SW 1271 (cell line): Measurements from ENCODE around the gene CCNL2.
"Not testable (repeated sequence)": the region's sequence is repeated elsewhere in the genome, so short reads cannot be mapped to it uniquely, and the experiment has no call there.

Experiments
- DNase-seq, 2 experiments: peaks; one replicate each; lab custom pipeline; 2025; lab: John Stamatoyannopoulos, UW

CCNL2 gene

DNA sequence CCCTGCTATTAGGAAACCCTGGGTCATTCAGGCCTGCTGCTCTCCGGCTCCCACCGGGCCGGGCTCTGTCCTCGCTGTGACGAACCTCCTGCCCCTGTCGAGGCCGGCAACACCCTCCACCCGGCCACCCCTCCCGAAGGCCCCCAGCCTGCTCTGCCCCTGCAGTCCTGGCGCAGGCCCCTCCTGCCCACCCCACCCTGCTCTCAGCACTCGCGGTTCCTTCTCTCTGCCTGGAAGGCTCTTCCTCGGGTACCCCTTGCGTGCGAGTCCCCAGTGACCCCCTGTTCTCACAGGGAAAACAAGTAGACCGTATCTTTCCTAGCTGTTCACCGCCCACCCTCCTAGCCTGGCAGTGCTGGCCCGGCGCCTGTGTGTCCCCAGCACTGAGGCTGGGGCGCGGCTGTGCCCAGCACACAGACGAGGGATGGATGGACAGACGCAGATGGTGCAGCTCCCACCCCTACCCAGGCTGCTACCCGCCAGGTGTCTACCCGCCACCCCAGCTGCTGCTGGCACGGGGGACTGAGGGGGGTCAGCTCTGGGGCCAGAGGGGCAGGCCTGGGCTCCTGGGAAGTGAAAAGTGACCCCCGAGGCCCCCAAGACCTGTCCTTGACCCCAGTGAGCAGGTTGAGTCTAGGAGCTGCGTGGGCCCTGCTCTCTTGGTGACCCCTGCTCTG, 33.3 kb upstream of the CCNL2 start:
- DNase-seq, result no peak

GRCh38 chr1:1431845-1432273, 32.7 kb upstream of the CCNL2 start:
- no peak for DNase-seq

DNA sequence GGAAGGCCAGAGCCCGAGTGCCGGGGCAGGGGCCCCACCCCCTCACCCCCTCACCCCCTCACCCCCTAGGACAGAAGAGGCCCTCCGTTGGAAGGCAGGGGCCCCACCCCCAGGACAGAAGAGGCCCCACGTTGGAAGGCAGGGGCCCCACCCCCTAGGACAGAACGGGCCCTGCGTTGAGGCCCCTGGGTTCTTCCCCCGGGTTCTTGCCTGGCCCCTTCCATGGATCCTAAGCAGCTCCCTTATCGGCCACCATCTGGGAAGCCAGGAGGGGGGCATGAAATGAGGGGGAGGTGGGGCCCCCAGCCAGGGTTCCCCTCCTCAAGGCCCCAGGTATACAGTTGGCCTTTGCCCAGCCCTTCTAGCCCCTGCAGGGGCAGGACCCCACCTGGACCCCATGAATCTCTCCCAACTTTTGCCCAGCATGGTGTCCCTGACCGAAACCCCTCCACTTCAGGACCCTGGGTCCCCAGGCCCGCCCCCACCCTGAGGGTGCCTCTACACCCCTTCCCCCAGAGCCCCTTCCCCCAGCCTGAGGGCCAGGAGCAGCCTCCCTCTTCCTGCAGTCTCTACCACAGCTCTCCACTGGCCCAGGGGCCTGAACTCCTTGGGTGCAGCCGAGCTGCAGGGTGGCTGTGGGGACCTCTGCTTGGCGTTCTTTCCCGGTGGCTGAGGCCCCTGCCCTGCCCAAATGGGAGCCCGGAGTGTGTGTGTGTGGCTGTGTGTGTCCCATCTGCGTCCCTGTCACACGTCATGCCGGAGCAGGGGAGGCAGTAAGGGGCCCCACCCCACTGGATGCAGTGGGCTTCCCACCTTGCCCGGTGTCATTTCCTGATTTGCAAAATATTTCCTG, 32.1 kb upstream of the CCNL2 start:
- no peak for DNase-seq

- DNase-seq, result no peak
Measured at GRCh38 chr1:1430114-1430982, 31.2 kb upstream of the CCNL2 start.

DNA sequence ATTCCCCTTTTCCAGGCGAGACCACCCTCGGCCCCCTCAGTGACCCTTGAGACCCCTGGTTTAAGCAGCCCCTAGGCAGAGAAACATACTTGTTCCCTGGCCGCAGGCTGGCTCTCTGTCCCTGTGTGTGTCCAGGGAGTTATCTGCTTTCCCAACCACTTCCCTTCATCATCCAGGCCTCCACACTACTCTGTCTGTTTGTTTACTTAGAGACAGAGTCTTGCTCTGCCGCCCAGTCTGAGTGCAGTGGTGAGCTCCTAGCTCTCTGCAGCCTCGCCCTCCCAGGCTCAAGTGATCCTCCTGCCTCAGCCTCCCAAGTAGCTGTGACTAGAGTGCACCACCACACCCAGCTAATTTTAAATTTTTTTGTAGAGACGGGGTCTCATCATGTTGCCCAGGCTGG, 30.5 kb upstream of the CCNL2 start:
- DNase-seq, result no peak

DNA sequence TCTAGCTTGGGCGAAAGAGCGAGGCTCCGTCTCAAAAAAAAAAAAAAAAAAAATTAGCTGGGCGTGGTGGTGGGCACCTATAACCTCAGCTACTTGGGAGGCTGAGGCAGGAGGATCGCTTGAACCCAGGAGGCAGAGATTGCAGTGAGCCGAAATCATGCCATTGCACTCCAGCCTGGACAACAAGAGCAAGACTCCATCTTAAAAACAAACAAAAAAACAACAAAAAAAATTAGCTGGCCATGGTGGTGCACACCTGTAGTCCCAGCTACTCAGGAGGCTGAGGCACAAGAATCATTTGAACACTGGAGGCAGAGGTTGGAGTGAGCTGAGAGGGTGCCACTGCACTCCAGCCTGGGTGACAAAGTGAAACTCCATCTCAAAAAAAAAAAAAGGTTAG, 29.8 kb upstream of the CCNL2 start:
- DNase-seq, result not testable (repeated sequence)

- no peak for DNase-seq
Measured at GRCh38 chr1:1428174-1428573, 29.0 kb upstream of the CCNL2 start.

DNA sequence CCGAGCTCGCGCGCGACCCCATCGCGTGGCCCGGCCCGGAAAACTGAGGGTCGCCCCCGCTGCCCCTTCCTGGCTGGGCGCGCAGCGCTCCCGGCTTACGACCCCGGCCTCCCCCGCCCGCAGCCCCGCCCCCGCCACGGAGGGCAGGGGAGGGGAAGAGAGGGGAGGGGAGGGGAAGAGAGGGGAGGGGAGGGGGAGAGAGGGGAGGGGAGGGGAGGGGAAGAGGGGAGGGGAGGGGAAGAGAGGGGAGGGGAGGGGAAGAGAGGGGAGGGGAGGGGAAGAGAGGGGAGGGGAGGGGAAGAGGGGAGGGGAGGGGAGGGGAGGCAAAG, 28.6 kb upstream of the CCNL2 start:
- DNase-seq, result no peak

GRCh38 chr1:1427106-1427819, 28.1 kb upstream of the CCNL2 start:
- DNase-seq, result no peak

GRCh38 chr1:1426496-1427105, 27.5 kb upstream of the CCNL2 start:
- no peak for DNase-seq

- DNase-seq, result no peak
Measured at GRCh38 chr1:1425753-1426495, 26.8 kb upstream of the CCNL2 start.

GRCh38 chr1:1425426-1425752, 26.3 kb upstream of the CCNL2 start:
- no peak for DNase-seq

- no peak for DNase-seq
Measured at GRCh38 chr1:1424707-1425106, 25.6 kb upstream of the CCNL2 start.

- DNase-seq, result no peak
Measured at GRCh38 chr1:1423245-1423597, 24.1 kb upstream of the CCNL2 start.

- DNase-seq, result no peak
Measured at GRCh38 chr1:1422465-1423244, 23.5 kb upstream of the CCNL2 start.

GRCh38 chr1:1421907-1422464, 22.9 kb upstream of the CCNL2 start:
- no peak for DNase-seq

- no peak for DNase-seq
Measured at GRCh38 chr1:1421147-1421906, 22.2 kb upstream of the CCNL2 start, which contains the start of gene ANKRD65. ANKRD65 (minus strand) TSS chr1:1421276; CDS start chr1:1421005, 271 bp downstream.

DNA sequence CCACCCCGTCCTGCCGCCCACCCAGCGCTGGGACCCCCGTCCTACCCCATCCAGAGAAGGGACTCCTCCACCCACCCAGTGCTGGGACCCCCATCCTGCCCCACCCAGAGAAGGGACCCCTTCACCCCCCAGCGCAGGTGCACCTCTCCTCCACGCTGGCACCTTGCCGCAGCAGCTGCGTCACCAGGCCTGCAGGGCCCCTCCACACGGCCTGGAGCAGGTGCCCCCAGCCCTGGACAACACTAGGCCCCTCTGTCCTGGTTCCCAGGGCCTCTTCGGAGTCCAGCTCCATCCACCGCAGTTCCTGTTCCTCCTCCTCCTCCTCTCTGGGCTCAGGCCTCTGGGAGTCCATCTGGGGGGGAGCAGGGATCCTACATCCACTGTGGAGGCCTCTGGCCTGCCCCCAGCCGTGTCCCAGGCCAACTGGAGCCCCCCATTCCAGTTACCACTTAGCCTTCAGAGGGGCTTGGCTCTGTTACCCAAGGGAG, 21.6 kb upstream of the CCNL2 start:
- no peak for DNase-seq
